ENCODE data around the gene THAP12. TPM values are rescaled to one million over a fixed set of nuclear protein-coding genes. Genes with fewer than 3 reads are reported as not detected.
A peak's percentile ranks its signal among the peaks of the same experiment; 100 is the strongest.

The THAP12 gene
- total and polyA plus RNA-seq, 2 of the 13 experiments (the other 11 are each of a cell fraction or from before 2014, with no cell fraction given): 18.8 to 51.3 TPM

DNA sequence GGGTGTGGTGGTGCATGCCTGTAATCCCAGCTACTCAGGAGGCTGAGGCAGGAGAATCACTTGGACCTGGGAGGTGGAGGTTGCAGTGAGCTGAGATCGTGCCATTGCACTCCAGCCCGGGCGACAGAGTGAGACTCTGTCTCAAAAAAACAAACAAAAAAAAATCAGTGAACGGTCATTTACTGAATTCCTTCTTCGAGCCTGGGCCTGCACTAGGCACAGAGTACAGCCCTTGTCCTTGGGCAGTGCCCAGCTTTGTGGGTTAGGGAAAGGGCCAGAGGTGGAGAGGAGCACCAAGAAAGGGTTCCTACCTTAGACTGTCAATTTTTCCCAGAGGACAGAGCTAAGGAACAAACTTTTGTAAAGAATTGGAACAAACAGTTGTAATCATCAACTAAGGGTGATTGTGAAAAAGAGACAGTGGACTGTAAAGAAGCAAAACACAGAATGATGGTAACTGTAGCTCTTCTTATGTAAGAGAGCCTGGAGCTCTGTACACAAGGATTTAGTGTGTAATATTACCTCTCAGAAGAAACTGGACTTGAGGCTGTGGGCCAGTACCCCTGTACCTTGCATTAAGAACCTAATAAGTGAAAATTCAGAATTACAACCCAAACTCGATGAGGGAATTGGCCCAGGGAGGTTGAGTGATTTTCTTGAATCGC, 11.0 kb upstream of the THAP12 start:
- ChIA-PET POLR2A (interaction anchor here (1.2 to 1.4 kb wide), 2 partner anchors 10 to 52 kb away, joined by 4 to 7 read pairs; partner anchors contain the start of gene EMSY), CTCF (ENCODE audit: low intra/inter-chr PET ratio, low total read pairs) (no interaction called here)
- H3K4me1 ChIP-seq (ENCODE audit: insufficient read depth, low read length): peaks cover 20% of the 10 kb centered on the region
- no peaks in the 10 kb centered on the region for H3K36me3 ChIP-seq (replicated peaks in 1 of 2; ENCODE audit: control insufficient read depth in 1 of 2, insufficient read depth in 2 of 2, low read length in 2 of 2)
- no peaks in the 10 kb centered on the region for H3K9me3 ChIP-seq (ENCODE audit: low read length)
- no peak for DNase-seq (ENCODE audit: low spot score)
- WGBS (ENCODE audit: low lambda C conversion rate): 5% methylated on average over 7 of the region's 7 CpGs
- peak; percentile 79 for ATAC-seq
- peak overlapping the region; percentile 59 for H3K4me2 ChIP-seq (ENCODE audit: low read depth, low read length)
- H3K4me3 ChIP-seq (replicated peaks in 1 of 3; ENCODE audit: insufficient read depth in 1 of 3, low read depth in 2 of 3, low read length in 3 of 3): peak overlapping the region in 2 of 3 experiments; percentile 12 to 24; a peak in 3 of 6 replicates
- peak overlapping the region; percentile 57 for H3K27ac ChIP-seq (ENCODE audit: extremely low read length, insufficient read depth, low read length)
- FAIRE-seq: no peak
- in situ Hi-C loops (cut with HindIII; ENCODE audit: extremely low pct_ligation_motif_present, low pct_unique_long_range_greater_than_20kb) (no loop called here), intact Hi-C loops (cut with micrococcal nuclease; ENCODE audit: unreplicated experiment) (no loop called here)
- BruUV-seq (replicated peaks): no TSS peak
- no peaks in the 10 kb centered on the region for H3K27me3 ChIP-seq (ENCODE audit: control insufficient read depth in 1 of 2, insufficient read depth in 2 of 2, low read length in 2 of 2)
- peak overlapping the region; percentile 45 for H2AFZ ChIP-seq (ENCODE audit: low read length)
- H3K79me2 ChIP-seq (ENCODE audit: insufficient read depth, low read length): no peaks in the 10 kb centered on the region
- no peaks in the 10 kb centered on the region for H4K20me1 ChIP-seq (ENCODE audit: insufficient read depth, low read length)
- H3K9ac ChIP-seq (ENCODE audit: insufficient read depth, low read depth, low read length): 0 out of 2 replicates have a peak overlapping the region, but pooled peaks have one; percentile 11
- TF ChIP-seq ISL2 (CRISPR knock-in tag; IDR thresholded peaks at IDR 0.05) (no peak), PHF21A (CRISPR knock-in tag; IDR thresholded peaks at IDR 0.05) (peak; percentile 59), FOXA1 (IDR thresholded peaks at IDR 0.05) (no peak), FOXA1 (CRISPR knock-in tag; IDR thresholded peaks at IDR 0.05) (peak; percentile 58; the same call in 1 of the 2 replicates), KLF11 (CRISPR knock-in tag; IDR thresholded peaks at IDR 0.05) (no peak), FOXA3 (CRISPR knock-in tag; IDR thresholded peaks at IDR 0.05) (peak; percentile 70), HDAC1 (CRISPR knock-in tag; IDR thresholded peaks at IDR 0.05) (peak; percentile 28; the same call in 1 of the 2 replicates), RFX3 (CRISPR knock-in tag; IDR thresholded peaks at IDR 0.05) (no peak), ZNF672 (CRISPR knock-in tag; IDR thresholded peaks at IDR 0.05) (no peak), FOSL2 (CRISPR knock-in tag; IDR thresholded peaks at IDR 0.05) (no peak), SOX13 (IDR thresholded peaks at IDR 0.05) (no peak), SOX13 (CRISPR knock-in tag; conservative IDR thresholded peaks at IDR 0.05 in 1 of 2, IDR thresholded peaks at IDR 0.05 in 1 of 2) (peak in 1 of 2 experiments; percentile 47; a peak in 1 of 4 replicates), JUND (CRISPR knock-in tag; IDR thresholded peaks at IDR 0.05) (no peak), ZNF350 (CRISPR knock-in tag; IDR thresholded peaks at IDR 0.05; ENCODE audit: borderline replicate concordance, low read depth) (no peak), RFX1 (IDR thresholded peaks at IDR 0.05) (no peak), ZNF768 (CRISPR knock-in tag; IDR thresholded peaks at IDR 0.05) (no peak), HDAC6 (IDR thresholded peaks at IDR 0.05; ENCODE audit: low read depth, low read length) (no peak), MZF1 (CRISPR knock-in tag; IDR thresholded peaks at IDR 0.05; ENCODE audit: borderline replicate concordance) (no peak)
- TF ChIP-seq, protein P1, sequence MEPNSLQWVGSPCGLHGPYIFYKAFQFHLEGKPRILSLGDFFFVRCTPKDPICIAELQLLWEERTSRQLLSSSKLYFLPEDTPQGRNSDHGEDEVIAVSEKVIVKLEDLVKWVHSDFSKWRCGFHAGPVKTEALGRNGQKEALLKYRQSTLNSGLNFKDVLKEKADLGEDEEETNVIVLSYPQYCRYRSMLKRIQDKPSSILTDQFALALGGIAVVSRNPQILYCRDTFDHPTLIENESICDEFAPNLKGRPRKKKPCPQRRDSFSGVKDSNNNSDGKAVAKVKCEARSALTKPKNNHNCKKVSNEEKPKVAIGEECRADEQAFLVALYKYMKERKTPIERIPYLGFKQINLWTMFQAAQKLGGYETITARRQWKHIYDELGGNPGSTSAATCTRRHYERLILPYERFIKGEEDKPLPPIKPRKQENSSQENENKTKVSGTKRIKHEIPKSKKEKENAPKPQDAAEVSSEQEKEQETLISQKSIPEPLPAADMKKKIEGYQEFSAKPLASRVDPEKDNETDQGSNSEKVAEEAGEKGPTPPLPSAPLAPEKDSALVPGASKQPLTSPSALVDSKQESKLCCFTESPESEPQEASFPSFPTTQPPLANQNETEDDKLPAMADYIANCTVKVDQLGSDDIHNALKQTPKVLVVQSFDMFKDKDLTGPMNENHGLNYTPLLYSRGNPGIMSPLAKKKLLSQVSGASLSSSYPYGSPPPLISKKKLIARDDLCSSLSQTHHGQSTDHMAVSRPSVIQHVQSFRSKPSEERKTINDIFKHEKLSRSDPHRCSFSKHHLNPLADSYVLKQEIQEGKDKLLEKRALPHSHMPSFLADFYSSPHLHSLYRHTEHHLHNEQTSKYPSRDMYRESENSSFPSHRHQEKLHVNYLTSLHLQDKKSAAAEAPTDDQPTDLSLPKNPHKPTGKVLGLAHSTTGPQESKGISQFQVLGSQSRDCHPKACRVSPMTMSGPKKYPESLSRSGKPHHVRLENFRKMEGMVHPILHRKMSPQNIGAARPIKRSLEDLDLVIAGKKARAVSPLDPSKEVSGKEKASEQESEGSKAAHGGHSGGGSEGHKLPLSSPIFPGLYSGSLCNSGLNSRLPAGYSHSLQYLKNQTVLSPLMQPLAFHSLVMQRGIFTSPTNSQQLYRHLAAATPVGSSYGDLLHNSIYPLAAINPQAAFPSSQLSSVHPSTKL (CRISPR knock-in tag; IDR thresholded peaks at IDR 0.05): peak; percentile 32; the same call in 1 of the 2 replicates
- TF ChIP-seq, protein P2, sequence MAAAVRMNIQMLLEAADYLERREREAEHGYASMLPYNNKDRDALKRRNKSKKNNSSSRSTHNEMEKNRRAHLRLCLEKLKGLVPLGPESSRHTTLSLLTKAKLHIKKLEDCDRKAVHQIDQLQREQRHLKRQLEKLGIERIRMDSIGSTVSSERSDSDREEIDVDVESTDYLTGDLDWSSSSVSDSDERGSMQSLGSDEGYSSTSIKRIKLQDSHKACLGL (CRISPR knock-in tag; IDR thresholded peaks at IDR 0.05): no peak
- TF ChIP-seq, protein P3, sequence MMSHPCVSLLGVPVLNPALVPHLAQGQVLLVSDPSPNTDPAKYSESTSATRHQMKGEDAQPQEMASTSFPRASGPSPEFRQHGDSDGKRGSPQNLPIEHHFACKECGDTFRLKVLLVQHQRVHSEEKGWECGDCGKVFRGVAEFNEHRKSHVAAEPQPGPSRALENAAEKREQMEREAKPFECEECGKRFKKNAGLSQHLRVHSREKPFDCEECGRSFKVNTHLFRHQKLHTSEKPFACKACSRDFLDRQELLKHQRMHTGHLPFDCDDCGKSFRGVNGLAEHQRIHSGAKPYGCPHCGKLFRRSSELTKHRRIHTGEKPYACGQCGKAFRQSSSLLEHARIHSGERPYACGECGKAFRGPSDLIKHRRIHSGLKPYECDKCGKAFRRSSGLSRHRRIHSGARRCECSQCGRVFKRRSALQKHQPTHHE (CRISPR knock-in tag; IDR thresholded peaks at IDR 0.05; ENCODE audit: borderline replicate concordance): no peak

Data from HepG2 (cell line).